ENCODE results near the gene HPSE.

The HPSE gene

DNA sequence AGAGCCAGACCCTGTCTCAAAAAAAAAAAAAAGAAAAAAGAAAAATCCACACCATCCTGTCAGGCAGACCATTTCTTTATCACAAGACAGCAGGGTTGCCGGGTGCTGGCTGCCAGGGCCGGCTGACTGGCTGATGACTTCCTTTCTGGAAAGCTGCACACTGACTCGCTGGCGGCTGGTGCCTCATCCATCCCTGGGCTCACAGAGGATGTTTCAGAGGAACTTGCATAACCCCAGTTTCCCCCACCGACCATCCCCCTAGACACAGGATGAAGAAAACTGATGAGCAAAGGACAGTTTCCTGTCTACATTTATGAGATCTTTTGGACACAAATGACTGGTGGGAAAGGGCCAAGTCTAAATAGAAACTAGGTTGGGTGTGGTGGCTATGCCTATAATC, 14.1 kb downstream of the HPSE start:
- H3K9ac ChIP-seq (ENCODE audit: low read depth, low read length): no peak overlapping the region
- no peaks in the 10 kb centered on the region for H3K79me2 ChIP-seq (ENCODE audit: insufficient read depth, low read length)
- ATAC-seq (ENCODE audit: insufficient read depth, low read depth) (peak; percentile 29; the same call in 1 of the 3 replicates), DNase-seq (peak; percentile 7)
- no peak overlapping the region for H3K4me2 ChIP-seq (ENCODE audit: insufficient read depth, low read length)
- TF ChIP-seq EZH2 (IDR thresholded peaks at IDR 0.05; ENCODE audit: borderline replicate concordance, low read depth, low read length, severe bottlenecking): no peak
- TF ChIP-seq, protein P1, sequence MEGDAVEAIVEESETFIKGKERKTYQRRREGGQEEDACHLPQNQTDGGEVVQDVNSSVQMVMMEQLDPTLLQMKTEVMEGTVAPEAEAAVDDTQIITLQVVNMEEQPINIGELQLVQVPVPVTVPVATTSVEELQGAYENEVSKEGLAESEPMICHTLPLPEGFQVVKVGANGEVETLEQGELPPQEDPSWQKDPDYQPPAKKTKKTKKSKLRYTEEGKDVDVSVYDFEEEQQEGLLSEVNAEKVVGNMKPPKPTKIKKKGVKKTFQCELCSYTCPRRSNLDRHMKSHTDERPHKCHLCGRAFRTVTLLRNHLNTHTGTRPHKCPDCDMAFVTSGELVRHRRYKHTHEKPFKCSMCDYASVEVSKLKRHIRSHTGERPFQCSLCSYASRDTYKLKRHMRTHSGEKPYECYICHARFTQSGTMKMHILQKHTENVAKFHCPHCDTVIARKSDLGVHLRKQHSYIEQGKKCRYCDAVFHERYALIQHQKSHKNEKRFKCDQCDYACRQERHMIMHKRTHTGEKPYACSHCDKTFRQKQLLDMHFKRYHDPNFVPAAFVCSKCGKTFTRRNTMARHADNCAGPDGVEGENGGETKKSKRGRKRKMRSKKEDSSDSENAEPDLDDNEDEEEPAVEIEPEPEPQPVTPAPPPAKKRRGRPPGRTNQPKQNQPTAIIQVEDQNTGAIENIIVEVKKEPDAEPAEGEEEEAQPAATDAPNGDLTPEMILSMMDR (IDR thresholded peaks at IDR 0.05; ENCODE audit: borderline replicate concordance, extremely low read depth, low read length, poor library complexity, severe bottlenecking): no peak
- no peaks in the 10 kb centered on the region for H3K9me3 ChIP-seq (ENCODE audit: insufficient read depth, low read length, severe bottlenecking)
- H3K27ac ChIP-seq (ENCODE audit: low read length): no peak overlapping the region
- no peaks in the 10 kb centered on the region for H3K4me1 ChIP-seq (ENCODE audit: insufficient read depth, low read length)
- H2AFZ ChIP-seq (ENCODE audit: low read depth, low read length): no peak overlapping the region
- H3K4me3 ChIP-seq (ENCODE audit: low read depth in 1 of 2, low read length in 2 of 2): no peak overlapping the region
- H3K27me3 ChIP-seq (ENCODE audit: insufficient read depth, low read length, poor library complexity): peaks cover 3% of the 10 kb centered on the region
- H4K20me1 ChIP-seq (ENCODE audit: insufficient read depth, low read length): no peaks in the 10 kb centered on the region
- no peaks in the 10 kb centered on the region for H3K36me3 ChIP-seq (ENCODE audit: insufficient read depth, low read length)

DNA sequence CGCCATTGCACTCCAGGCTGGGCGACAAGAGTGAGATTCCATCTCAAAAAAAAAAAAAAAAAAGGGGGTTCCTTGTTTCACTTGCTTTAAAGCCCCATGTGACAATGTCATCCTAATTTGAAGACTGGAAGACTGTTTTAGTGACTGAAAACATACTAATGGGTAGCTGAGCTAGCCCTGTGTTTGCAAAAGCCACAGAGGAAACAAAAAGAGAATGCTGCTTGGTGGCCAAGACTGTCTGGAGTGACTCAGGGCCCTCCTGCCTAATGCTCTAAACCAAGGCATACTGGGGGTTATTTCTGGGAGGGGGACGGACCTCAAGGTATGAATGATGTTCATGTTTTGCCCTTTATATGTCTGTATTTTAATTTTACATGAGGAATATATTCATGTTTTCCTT, 16.0 kb downstream of the HPSE start:
- TF ChIP-seq, protein P1 (IDR thresholded peaks at IDR 0.05; ENCODE audit: borderline replicate concordance, extremely low read depth, low read length, poor library complexity, severe bottlenecking): no peak
- TF ChIP-seq EZH2 (IDR thresholded peaks at IDR 0.05; ENCODE audit: borderline replicate concordance, low read depth, low read length, severe bottlenecking): no peak
- H3K27me3 ChIP-seq (ENCODE audit: insufficient read depth, low read length, poor library complexity): peaks cover 3% of the 10 kb centered on the region
- H3K36me3 ChIP-seq (ENCODE audit: insufficient read depth, low read length): no peaks in the 10 kb centered on the region
- H3K9me3 ChIP-seq (ENCODE audit: insufficient read depth, low read length, severe bottlenecking): no peaks in the 10 kb centered on the region
- no peak overlapping the region for H3K4me3 ChIP-seq (ENCODE audit: low read depth in 1 of 2, low read length in 2 of 2)
- no peaks in the 10 kb centered on the region for H3K4me1 ChIP-seq (ENCODE audit: insufficient read depth, low read length)
- no peaks in the 10 kb centered on the region for H4K20me1 ChIP-seq (ENCODE audit: insufficient read depth, low read length)
- no peak for DNase-seq
- H3K9ac ChIP-seq (ENCODE audit: low read depth, low read length): no peak overlapping the region
- no peaks in the 10 kb centered on the region for H3K79me2 ChIP-seq (ENCODE audit: insufficient read depth, low read length)
- no peak overlapping the region for H2AFZ ChIP-seq (ENCODE audit: low read depth, low read length)
- no peak overlapping the region for H3K4me2 ChIP-seq (ENCODE audit: insufficient read depth, low read length)
- no peak overlapping the region for H3K27ac ChIP-seq (ENCODE audit: low read length)
- ATAC-seq (ENCODE audit: insufficient read depth, low read depth): no peak

DNA sequence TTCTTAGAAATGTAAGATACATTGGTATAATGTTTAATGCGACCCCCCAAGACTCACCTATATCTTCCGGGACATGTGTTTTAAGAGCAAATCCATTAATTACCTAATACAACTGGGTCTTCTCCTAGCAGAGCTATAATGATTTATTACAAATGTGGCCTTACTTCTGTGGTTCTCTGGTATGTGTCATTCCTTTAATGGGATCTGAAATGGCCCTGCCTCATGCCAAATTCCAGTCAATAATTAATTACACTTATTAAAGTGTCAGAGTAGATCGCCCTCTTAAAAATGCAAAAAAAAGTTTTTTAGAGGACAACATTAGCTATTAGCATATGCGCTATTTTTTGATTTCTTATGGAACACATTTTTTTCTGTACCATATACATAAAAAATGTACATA, 17.0 kb downstream of the HPSE start:
- H3K79me2 ChIP-seq (ENCODE audit: insufficient read depth, low read length): no peaks in the 10 kb centered on the region
- H3K9ac ChIP-seq (ENCODE audit: low read depth, low read length): no peak overlapping the region
- no peaks in the 10 kb centered on the region for H3K9me3 ChIP-seq (ENCODE audit: insufficient read depth, low read length, severe bottlenecking)
- H3K27me3 ChIP-seq (ENCODE audit: insufficient read depth, low read length, poor library complexity): no peaks in the 10 kb centered on the region
- H3K4me3 ChIP-seq (ENCODE audit: low read depth in 1 of 2, low read length in 2 of 2): no peak overlapping the region
- H3K36me3 ChIP-seq (ENCODE audit: insufficient read depth, low read length): no peaks in the 10 kb centered on the region
- no peak overlapping the region for H3K4me2 ChIP-seq (ENCODE audit: insufficient read depth, low read length)
- DNase-seq: no peak
- ATAC-seq (ENCODE audit: insufficient read depth, low read depth): no peak
- no peaks in the 10 kb centered on the region for H4K20me1 ChIP-seq (ENCODE audit: insufficient read depth, low read length)
- no peak overlapping the region for H2AFZ ChIP-seq (ENCODE audit: low read depth, low read length)
- H3K27ac ChIP-seq (ENCODE audit: low read length): no peak overlapping the region
- no peak for TF ChIP-seq EZH2 (IDR thresholded peaks at IDR 0.05; ENCODE audit: borderline replicate concordance, low read depth, low read length, severe bottlenecking)
- H3K4me1 ChIP-seq (ENCODE audit: insufficient read depth, low read length): no peaks in the 10 kb centered on the region

DNA sequence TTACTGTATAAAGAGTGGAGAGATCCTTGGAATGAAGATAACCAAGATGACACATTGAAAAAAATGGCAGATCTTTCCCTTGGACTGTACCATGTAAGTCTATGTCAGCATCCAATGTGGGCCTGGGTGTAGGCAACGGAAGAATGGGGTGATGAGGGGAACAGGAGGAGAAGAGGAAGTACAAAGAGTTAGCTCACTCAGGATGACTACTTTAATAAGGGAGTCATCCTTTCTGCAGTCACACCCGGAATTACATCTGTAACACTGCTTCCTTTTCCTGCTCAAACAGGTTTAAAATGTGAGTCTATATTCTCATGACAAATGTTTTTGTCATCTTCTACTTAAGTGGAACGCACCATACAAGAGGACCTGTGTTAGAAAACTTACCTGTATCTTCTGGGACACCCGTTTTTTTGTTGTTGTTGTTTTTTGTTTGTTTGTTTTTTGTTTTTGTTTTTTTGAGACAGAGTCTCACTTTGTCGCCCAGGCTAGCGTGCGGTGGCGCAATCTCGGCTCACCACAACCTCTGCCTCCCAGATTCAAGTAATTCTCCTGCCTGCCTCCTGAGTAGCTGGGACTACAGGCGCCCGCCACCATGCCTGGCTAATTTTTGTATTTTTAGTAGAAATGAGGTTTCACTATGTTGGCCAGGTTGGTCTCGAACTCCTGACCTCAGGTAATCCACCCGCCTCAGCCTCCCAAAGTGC, 18.0 kb downstream of the HPSE start:
- Histone ChIP-seq H2AFZ (ENCODE audit: low read depth, low read length) (no peak overlapping the region), H3K27me3 (ENCODE audit: insufficient read depth, low read length, poor library complexity) (no peaks in the 10 kb centered on the region), H3K4me2 (ENCODE audit: insufficient read depth, low read length) (no peak overlapping the region), H3K9me3 (ENCODE audit: insufficient read depth, low read length, severe bottlenecking) (no peaks in the 10 kb centered on the region), H4K20me1 (ENCODE audit: insufficient read depth, low read length) (no peaks in the 10 kb centered on the region), H3K4me1 (ENCODE audit: insufficient read depth, low read length) (no peaks in the 10 kb centered on the region), H3K27ac (ENCODE audit: low read length) (no peak overlapping the region), H3K9ac (ENCODE audit: low read depth, low read length) (no peak overlapping the region), H3K36me3 (ENCODE audit: insufficient read depth, low read length) (no peaks in the 10 kb centered on the region), H3K4me3 (ENCODE audit: low read depth in 1 of 2, low read length in 2 of 2) (no peak overlapping the region), H3K79me2 (ENCODE audit: insufficient read depth, low read length) (no peaks in the 10 kb centered on the region)
- TF ChIP-seq EZH2 (IDR thresholded peaks at IDR 0.05; ENCODE audit: borderline replicate concordance, low read depth, low read length, severe bottlenecking): no peak
- TF ChIP-seq, protein P1 (IDR thresholded peaks at IDR 0.05; ENCODE audit: borderline replicate concordance, extremely low read depth, low read length, poor library complexity, severe bottlenecking): no peak
- DNase-seq (no peak), ATAC-seq (ENCODE audit: insufficient read depth, low read depth) (no peak)

Measured in DND-41 (cell line).